ENCODE results near the gene EML4.

Gene EML4

DNA sequence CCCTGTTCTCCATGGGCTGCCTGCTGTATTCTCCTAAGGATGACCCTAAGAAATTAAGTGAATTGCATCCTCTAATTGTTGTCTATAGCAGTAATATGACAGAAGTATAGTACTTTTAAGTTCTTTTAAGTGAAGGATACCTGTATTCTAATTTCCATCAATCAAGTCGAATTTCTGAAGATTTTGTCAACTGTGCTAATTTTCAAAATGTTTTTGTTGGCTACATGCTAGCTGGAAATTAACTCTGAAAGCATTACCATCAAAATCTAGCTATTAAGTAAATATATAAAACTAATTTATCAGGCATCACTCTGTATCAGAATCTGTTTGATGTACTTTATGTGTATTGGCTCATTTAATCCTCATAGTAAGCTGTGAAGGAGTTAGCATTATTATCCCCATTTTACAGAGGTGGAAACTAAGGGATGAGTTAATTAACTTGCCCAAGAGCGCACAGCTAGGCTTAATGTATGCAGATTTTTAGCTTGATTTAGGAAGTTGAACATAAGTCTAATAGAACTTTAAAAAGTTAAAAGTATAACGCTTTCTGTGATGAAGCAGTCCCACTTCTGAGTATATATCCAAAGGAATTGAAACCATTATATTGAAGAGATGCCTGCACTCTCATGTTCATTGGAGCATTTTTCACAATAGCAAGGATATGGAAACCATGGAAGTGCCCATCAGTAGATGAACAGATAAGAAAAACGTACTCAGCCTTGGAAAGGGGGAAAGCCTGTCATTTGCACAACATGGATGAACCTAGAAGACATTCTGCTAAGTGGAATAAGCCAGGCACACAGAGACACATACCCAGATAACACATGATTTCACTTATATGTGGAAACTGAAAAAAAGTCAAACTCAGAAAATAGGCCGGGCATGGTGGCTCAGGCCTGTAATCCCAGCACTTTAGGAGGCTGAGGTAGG lies 32.0 kb downstream of the EML4 start:
- Histone ChIP-seq H3K4me3 (no peak overlapping the region), H3K27ac (peak overlapping the region; percentile 76; the same call in 1 of the 2 replicates), H3K9ac (ENCODE audit: insufficient read length) (no peak overlapping the region), H3K9me3 (ENCODE audit: low read depth, low read length) (no peaks in the 10 kb centered on the region), H3K36me3 (ENCODE audit: insufficient read depth, low read length) (peaks cover 4% of the 10 kb centered on the region; the same call in 1 of the 2 replicates)
- no peak for DNase-seq (ENCODE audit: low read depth, low spot score)
- TF ChIP-seq EZH2 (IDR thresholded peaks at IDR 0.05), result no peak
- TF ChIP-seq POLR2AphosphoS5 (IDR thresholded peaks at IDR 0.05; ENCODE audit: borderline replicate concordance, low read depth, low read length), result no peak
- TF ChIP-seq FOXP2 (optimal IDR thresholded peaks at IDR 0.05; ENCODE audit: control extremely low read depth, extremely low read length, insufficient read depth), result no peak

DNA sequence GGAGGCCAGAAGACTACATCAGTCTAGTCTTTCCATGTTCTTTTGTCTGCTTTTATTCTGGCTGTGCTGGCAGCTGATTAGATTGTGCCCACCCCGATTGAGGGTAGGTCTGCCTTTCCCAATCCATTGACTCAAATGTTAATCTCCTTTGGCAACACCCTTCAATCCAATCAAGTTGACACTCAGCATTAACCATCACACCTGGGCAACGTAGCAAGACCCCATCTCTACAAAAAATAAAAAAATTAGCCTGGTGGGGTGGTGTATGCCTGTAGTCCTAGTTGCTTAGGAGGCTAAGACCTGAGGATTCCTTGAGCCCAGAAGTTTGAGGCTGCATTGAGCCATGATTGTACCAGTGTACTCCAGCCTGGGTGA lies 33.5 kb downstream of the EML4 start:
- Histone ChIP-seq H3K36me3 (ENCODE audit: insufficient read depth, low read length) (no peaks in the 10 kb centered on the region), H3K27ac (no peak overlapping the region), H3K9ac (ENCODE audit: insufficient read length) (no peak overlapping the region), H3K4me3 (no peak overlapping the region), H3K9me3 (ENCODE audit: low read depth, low read length) (no peaks in the 10 kb centered on the region)
- no peak for DNase-seq (ENCODE audit: low read depth, low spot score)
- TF ChIP-seq FOXP2 (optimal IDR thresholded peaks at IDR 0.05; ENCODE audit: control extremely low read depth, extremely low read length, insufficient read depth), result no peak
- TF ChIP-seq POLR2AphosphoS5 (IDR thresholded peaks at IDR 0.05; ENCODE audit: borderline replicate concordance, low read depth, low read length), result no peak
- TF ChIP-seq EZH2 (IDR thresholded peaks at IDR 0.05), result no peak

DNA sequence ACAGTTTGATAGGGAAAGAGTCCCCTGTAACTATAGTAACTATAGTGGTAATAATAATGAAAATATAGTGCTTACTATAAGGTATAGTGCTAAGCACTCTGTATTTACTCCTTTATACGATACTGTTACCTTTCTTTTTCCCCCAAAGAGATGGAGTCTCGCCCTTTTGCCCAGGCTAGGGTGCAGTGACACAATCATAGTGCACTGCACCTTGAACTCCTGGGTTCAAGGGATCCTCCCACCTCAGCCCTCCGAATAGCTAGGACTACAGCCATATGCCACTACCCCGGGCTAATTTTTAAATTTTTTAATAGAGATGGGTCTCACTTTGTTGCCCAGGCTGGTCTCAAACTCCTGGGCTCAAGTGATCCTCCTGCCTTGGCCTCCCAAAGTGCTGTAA lies 34.6 kb downstream of the EML4 start:
- TF ChIP-seq FOXP2 (optimal IDR thresholded peaks at IDR 0.05; ENCODE audit: control extremely low read depth, extremely low read length, insufficient read depth), result no peak
- TF ChIP-seq EZH2 (IDR thresholded peaks at IDR 0.05), result no peak
- no peak for TF ChIP-seq POLR2AphosphoS5 (IDR thresholded peaks at IDR 0.05; ENCODE audit: borderline replicate concordance, low read depth, low read length)
- no peak overlapping the region for H3K4me3 ChIP-seq

DNA sequence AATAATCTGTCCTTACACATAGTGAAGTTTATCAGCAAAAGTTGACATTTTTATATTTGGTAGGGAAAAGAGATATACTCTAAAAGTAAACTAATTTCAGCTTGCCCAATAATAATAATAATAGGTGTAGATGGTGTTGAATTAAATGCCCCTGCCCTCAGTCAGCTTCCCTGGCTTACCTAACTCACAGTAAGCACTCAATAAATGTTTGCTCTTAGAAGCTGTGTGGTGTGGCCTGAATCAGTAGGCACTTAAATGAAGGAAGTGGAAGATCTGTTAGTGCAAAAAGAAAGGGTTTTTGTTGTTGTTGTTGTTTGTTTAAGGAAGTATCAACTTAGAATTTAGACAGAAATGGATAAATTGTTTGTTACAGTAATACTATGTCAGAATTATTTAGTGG lies 36.2 kb downstream of the EML4 start:
- Histone ChIP-seq H3K36me3 (ENCODE audit: insufficient read depth, low read length) (no peaks in the 10 kb centered on the region), H3K27ac (peak overlapping the region; percentile 52; the same call in 1 of the 2 replicates), H3K9me3 (ENCODE audit: low read depth, low read length) (no peaks in the 10 kb centered on the region), H3K9ac (ENCODE audit: insufficient read length) (no peak overlapping the region), H3K4me3 (no peak overlapping the region)
- TF ChIP-seq POLR2AphosphoS5 (IDR thresholded peaks at IDR 0.05; ENCODE audit: borderline replicate concordance, low read depth, low read length) (no peak), FOXP2 (optimal IDR thresholded peaks at IDR 0.05; ENCODE audit: control extremely low read depth, extremely low read length, insufficient read depth) (no peak), EZH2 (IDR thresholded peaks at IDR 0.05) (no peak)
- DNase-seq (ENCODE audit: low read depth, low spot score), result no peak

More for the DNA sequence above, 34.6 kb downstream of the EML4 start:
- H3K9ac ChIP-seq (ENCODE audit: insufficient read length), result no peak overlapping the region
- no peaks in the 10 kb centered on the region for H3K9me3 ChIP-seq (ENCODE audit: low read depth, low read length)
- no peak overlapping the region for H3K27ac ChIP-seq
- no peak for DNase-seq (ENCODE audit: low read depth, low spot score)
- no peaks in the 10 kb centered on the region for H3K36me3 ChIP-seq (ENCODE audit: insufficient read depth, low read length)

DNA sequence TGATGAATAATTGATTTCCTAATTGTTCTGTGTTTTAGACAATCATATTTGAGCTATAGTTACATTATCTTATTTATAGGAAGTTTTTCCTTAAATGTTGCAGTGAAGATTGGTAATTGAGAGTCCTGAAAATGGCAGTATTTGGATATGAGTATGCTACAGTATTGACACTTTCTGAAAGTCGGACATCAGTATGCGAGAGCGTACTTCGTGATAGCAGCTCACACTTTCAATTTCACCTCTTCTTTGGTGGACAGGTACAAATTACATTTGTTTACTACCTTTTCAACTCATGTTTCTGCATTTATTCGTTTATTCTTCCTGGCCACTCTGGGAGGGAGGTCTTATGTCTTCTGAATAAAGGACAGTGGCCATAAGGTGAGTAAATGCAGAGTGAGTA lies 38.7 kb downstream of the EML4 start:
- no peaks in the 10 kb centered on the region for H3K36me3 ChIP-seq (ENCODE audit: insufficient read depth, low read length)
- no peak overlapping the region for H3K27ac ChIP-seq
- no peaks in the 10 kb centered on the region for H3K9me3 ChIP-seq (ENCODE audit: low read depth, low read length)
- no peak for DNase-seq (ENCODE audit: low read depth, low spot score)
- TF ChIP-seq EZH2 (IDR thresholded peaks at IDR 0.05) (no peak), FOXP2 (optimal IDR thresholded peaks at IDR 0.05; ENCODE audit: control extremely low read depth, extremely low read length, insufficient read depth) (no peak), POLR2AphosphoS5 (IDR thresholded peaks at IDR 0.05; ENCODE audit: borderline replicate concordance, low read depth, low read length) (no peak)
- H3K4me3 ChIP-seq, result no peak overlapping the region
- H3K9ac ChIP-seq (ENCODE audit: insufficient read length), result no peak overlapping the region

DNA sequence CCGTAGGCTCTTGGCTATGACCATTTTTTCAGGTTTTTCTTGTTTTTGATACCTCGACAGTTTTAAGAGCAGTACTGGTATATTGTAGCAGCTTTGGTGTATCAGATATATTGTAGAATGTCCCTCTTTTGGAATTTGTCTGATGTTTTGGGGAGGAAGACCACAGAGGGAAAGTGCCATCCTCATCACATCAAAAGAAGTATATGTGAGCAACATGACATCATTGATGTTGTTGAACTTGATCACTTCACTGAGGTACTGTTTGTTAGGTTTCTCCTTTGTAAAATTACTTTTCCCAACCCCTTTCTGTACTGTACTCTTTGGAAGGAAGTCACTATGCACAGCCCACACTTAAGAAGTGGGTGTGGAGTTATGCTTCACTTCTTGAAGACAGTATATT lies 41.0 kb downstream of the EML4 start:
- no peaks in the 10 kb centered on the region for H3K9me3 ChIP-seq (ENCODE audit: low read depth, low read length)
- TF ChIP-seq EZH2 (IDR thresholded peaks at IDR 0.05) (no peak), POLR2AphosphoS5 (IDR thresholded peaks at IDR 0.05; ENCODE audit: borderline replicate concordance, low read depth, low read length) (no peak), FOXP2 (optimal IDR thresholded peaks at IDR 0.05; ENCODE audit: control extremely low read depth, extremely low read length, insufficient read depth) (no peak)
- no peak overlapping the region for H3K9ac ChIP-seq (ENCODE audit: insufficient read length)

DNA sequence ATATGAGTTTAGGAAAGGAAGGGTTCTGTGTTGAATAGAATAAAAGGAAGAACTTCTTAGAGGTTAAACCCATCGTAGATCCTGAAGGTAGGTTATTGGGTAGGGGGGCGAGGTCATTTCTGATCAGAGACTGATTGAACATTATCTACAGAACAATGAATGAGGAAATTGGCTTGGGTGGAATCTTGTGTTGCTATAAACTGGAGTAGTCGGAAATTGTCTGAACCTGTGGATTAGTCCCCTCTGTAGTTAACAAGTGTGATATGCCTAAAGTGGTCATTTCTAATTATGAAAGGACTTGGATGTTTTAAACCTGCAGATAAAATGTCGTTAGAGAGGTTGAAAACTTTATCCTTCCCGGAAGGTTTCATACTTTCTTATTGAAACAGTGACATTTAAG lies 42.1 kb downstream of the EML4 start:
- TF ChIP-seq FOXP2 (optimal IDR thresholded peaks at IDR 0.05; ENCODE audit: control extremely low read depth, extremely low read length, insufficient read depth) (no peak), POLR2AphosphoS5 (IDR thresholded peaks at IDR 0.05; ENCODE audit: borderline replicate concordance, low read depth, low read length) (no peak), EZH2 (IDR thresholded peaks at IDR 0.05) (no peak)
- Histone ChIP-seq H3K27ac (no peak overlapping the region), H3K36me3 (ENCODE audit: insufficient read depth, low read length) (no peaks in the 10 kb centered on the region), H3K9me3 (ENCODE audit: low read depth, low read length) (no peaks in the 10 kb centered on the region), H3K9ac (ENCODE audit: insufficient read length) (no peak overlapping the region), H3K4me3 (no peak overlapping the region)
- DNase-seq (ENCODE audit: low read depth, low spot score), result no peak

More for the DNA sequence above, 41.0 kb downstream of the EML4 start:
- Histone ChIP-seq H3K27ac (no peak overlapping the region), H3K36me3 (ENCODE audit: insufficient read depth, low read length) (no peaks in the 10 kb centered on the region), H3K4me3 (no peak overlapping the region)
- DNase-seq (ENCODE audit: low read depth, low spot score), result no peak

DNA sequence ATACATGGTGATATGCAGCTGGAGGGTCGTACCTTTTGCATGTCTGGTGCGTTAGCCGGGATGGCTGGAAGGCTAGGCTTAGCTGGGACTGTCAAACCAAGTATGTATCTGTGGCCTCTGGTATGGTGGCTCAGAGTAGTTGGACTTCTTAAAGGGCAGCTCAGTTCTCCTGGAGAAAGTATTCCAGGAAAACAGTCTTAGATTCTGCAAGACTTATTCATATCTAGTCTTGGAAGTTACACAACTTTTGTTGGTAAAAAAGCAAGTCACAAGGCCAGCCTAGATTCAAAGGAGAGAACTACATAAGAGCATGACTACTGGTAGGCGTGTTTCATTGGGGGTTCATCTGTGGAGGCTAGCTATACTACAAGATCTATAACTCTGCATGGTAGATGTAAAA lies 45.5 kb downstream of the EML4 start:
- H3K9me3 ChIP-seq (ENCODE audit: low read depth, low read length), result no peaks in the 10 kb centered on the region
- DNase-seq (ENCODE audit: low read depth, low spot score), result no peak
- H3K36me3 ChIP-seq (ENCODE audit: insufficient read depth, low read length), result peaks cover 4% of the 10 kb centered on the region; the same call in 1 of the 2 replicates
- no peak overlapping the region for H3K4me3 ChIP-seq
- TF ChIP-seq POLR2AphosphoS5 (IDR thresholded peaks at IDR 0.05; ENCODE audit: borderline replicate concordance, low read depth, low read length), result no peak
- no peak for TF ChIP-seq FOXP2 (optimal IDR thresholded peaks at IDR 0.05; ENCODE audit: control extremely low read depth, extremely low read length, insufficient read depth)
- no peak for TF ChIP-seq EZH2 (IDR thresholded peaks at IDR 0.05)
- H3K9ac ChIP-seq (ENCODE audit: insufficient read length), result no peak overlapping the region
- no peak overlapping the region for H3K27ac ChIP-seq

Measured in SK-N-MC (cell line).